Upper lobe of left lung (tissue), 4 donors: Measurements from ENCODE around the gene DCAF8L1.

Source experiments
- CTCF ChIP-seq, 6 experiments: fragments of 450-650 bp in 4 of 6; fragments of 200-600 bp in 2 of 6; sonication (generic) in 2 of 6; IDR thresholded peaks; one replicate each; pipeline ENCODE4 v1.5.1; 2016 to 2019; ENCODE audit warnings: antibody characterized with exemption in 6 of 6
- POLR2AphosphoS5 ChIP-seq, 2 donors: sonication (generic); formaldehyde crosslinking; IDR thresholded peaks; one replicate each; pipeline ENCODE4 v1.5.1; 2017; ENCODE audit warnings: antibody characterized with exemption in 2 of 2

- TF ChIP-seq CTCF (IDR thresholded peaks at IDR 0.05) (no peak), POLR2AphosphoS5 (IDR thresholded peaks at IDR 0.05) (no peak)
Measured at GRCh38 chrX:27998666-27999065, 17.4 kb upstream of the DCAF8L1 start.
